WTC11 (cell line): ENCODE data around the gene CADM1. TPM values are rescaled to one million over a fixed set of nuclear protein-coding genes. Genes with fewer than 3 reads are reported as not detected.

ENCODE experiments used
- ATAC-seq: fragments of 200-7000 bp; cut with Tn5 transposase; 2 replicates; pipeline ENCODE4 v1.10.0; 2021; ENCODE audit warnings: mild to moderate bottlenecking, moderate library complexity
- CTCF ChIA-PET: fragments of 300-600 bp; sonication (Branson Sonifier 250); formaldehyde crosslinking; loops from one replicate; lab custom pipeline; 2021; ENCODE audit warnings: antibody characterized with exemption; lab: Charles Lee
- POLR2A ChIA-PET: fragments of 350-600 bp; sonication (Branson Sonifier 250); formaldehyde crosslinking; loops from one replicate; lab custom pipeline; 2021; ENCODE audit warnings: antibody characterized with exemption; lab: Charles Lee
- DNase-seq: peaks from one replicate; pipeline ENCODE4 v3.0.0; 2021; ENCODE audit warnings: low spot score
- H3K27ac Mint-ChIP-seq: 2 replicates; pipeline ENCODE4 v1.8.0; 2021; ENCODE audit warnings: mixed read lengths
- H3K27me3 Mint-ChIP-seq: 2 replicates; pipeline ENCODE4 v1.8.0; 2021; ENCODE audit warnings: low read depth, mild to moderate bottlenecking, moderate library complexity, mixed read lengths
- H3K36me3 Mint-ChIP-seq: 2 replicates; pipeline ENCODE4 v1.8.0; 2021; ENCODE audit warnings: mixed read lengths
- H3K4me1 Mint-ChIP-seq: 2 replicates; pipeline ENCODE4 v1.8.0; 2022; ENCODE audit warnings: mixed read lengths
- H3K4me3 Mint-ChIP-seq: 2 replicates; pipeline ENCODE4 v1.8.0; 2021; ENCODE audit warnings: mild to moderate bottlenecking, moderate library complexity, mixed read lengths
- H3K9me3 Mint-ChIP-seq: 2 replicates; pipeline ENCODE4 v1.8.0; 2021; ENCODE audit warnings: mixed read lengths
- ARID4B ChIP-seq: sonication (generic); formaldehyde crosslinking; IDR thresholded peaks from 2 replicates; pipeline ENCODE4 v1.8.0; 2023; ENCODE audit warnings: missing genetic modification reagents, mild to moderate bottlenecking, borderline replicate concordance
- ATF1 ChIP-seq: sonication (generic); formaldehyde crosslinking; IDR thresholded peaks from 2 replicates; pipeline ENCODE4 v1.8.1; 2023; ENCODE audit warnings: mild to moderate bottlenecking, moderate library complexity, missing genetic modification reagents
- EMX1 ChIP-seq: fragments of 250-450 bp; sonication (Bioruptor Pico); IDR thresholded peaks from 2 replicates; pipeline ENCODE4 v1.8.0; 2021; ENCODE audit warnings: mild to moderate bottlenecking
- FOXK1 ChIP-seq: sonication (generic); formaldehyde crosslinking; IDR thresholded peaks from 2 replicates; pipeline ENCODE4 v1.8.0; 2022; ENCODE audit warnings: mild to moderate bottlenecking, moderate library complexity, missing genetic modification reagents
- GABPB1 ChIP-seq: sonication (generic); formaldehyde crosslinking; IDR thresholded peaks from 2 replicates; pipeline ENCODE4 v1.8.1; 2023; ENCODE audit warnings: mild to moderate bottlenecking, missing genetic modification reagents
- JAZF1 ChIP-seq: fragments of 250-450 bp; sonication (Bioruptor Pico); IDR thresholded peaks from 2 replicates; pipeline ENCODE4 v1.9.0; 2021; ENCODE audit warnings: moderate library complexity, mild to moderate bottlenecking, inconsistent platforms
- NFE2L1 ChIP-seq: sonication (generic); formaldehyde crosslinking; IDR thresholded peaks from 2 replicates; pipeline ENCODE4 v1.8.1; 2023; ENCODE audit warnings: missing genetic modification reagents
- SOX15 ChIP-seq: fragments of 250-450 bp; sonication (Bioruptor Pico); IDR thresholded peaks from 2 replicates; pipeline ENCODE4 v1.9.0; 2021; ENCODE audit warnings: mild to moderate bottlenecking
- SP1 ChIP-seq: sonication (generic); formaldehyde crosslinking; conservative IDR thresholded peaks from 2 replicates; pipeline ENCODE4 v1.8.1; 2022; ENCODE audit warnings: missing genetic modification reagents
- STAT6 ChIP-seq: sonication (generic); formaldehyde crosslinking; conservative IDR thresholded peaks from 2 replicates; pipeline ENCODE4 v1.8.1; 2023; ENCODE audit warnings: mild to moderate bottlenecking, low read depth, missing genetic modification reagents, moderate library complexity
- ZBTB21 ChIP-seq: sonication (generic); formaldehyde crosslinking; IDR thresholded peaks from 2 replicates; pipeline ENCODE4 v1.8.1; 2023; ENCODE audit warnings: mild to moderate bottlenecking, missing genetic modification reagents, borderline replicate concordance
- ZNF121 ChIP-seq: sonication (generic); formaldehyde crosslinking; IDR thresholded peaks from 2 replicates; pipeline ENCODE4 v1.8.0; 2023; ENCODE audit warnings: missing genetic modification reagents
- ZNF219 ChIP-seq: sonication (generic); formaldehyde crosslinking; IDR thresholded peaks from 2 replicates; pipeline ENCODE4 v1.8.0; 2023; ENCODE audit warnings: missing genetic modification reagents, mild to moderate bottlenecking, borderline replicate concordance
- ZNF416 ChIP-seq: fragments of 250-450 bp; sonication (Bioruptor Pico); IDR thresholded peaks from 2 replicates; pipeline ENCODE4 v1.9.0; 2021; ENCODE audit warnings: mild to moderate bottlenecking, inconsistent platforms
- ZNF423 ChIP-seq: fragments of 250-450 bp; sonication (Bioruptor Pico); IDR thresholded peaks from 2 replicates; pipeline ENCODE4 v2.1.2; 2022; ENCODE audit warnings: mild to moderate bottlenecking, moderate library complexity
- total RNA-seq: library from RNA; stranded (reverse); gene quantifications from 3 replicates; pipeline ENCODE4 v1.2.3, GENCODE V29; 2021
- TF ChIP-seq, protein P1 (sequence below): sonication (generic); formaldehyde crosslinking; IDR thresholded peaks from 2 replicates; pipeline ENCODE4 v1.8.1; 2022; ENCODE audit warnings: low read depth, mild to moderate bottlenecking, moderate library complexity, missing genetic modification reagents, borderline replicate concordance
- TF ChIP-seq, protein P2 (sequence below): sonication (generic); formaldehyde crosslinking; IDR thresholded peaks from 2 replicates; pipeline ENCODE4 v1.8.0; 2022; ENCODE audit warnings: mild to moderate bottlenecking, missing genetic modification reagents
- TF ChIP-seq, protein P3 (sequence below): sonication (generic); formaldehyde crosslinking; IDR thresholded peaks from 2 replicates; pipeline ENCODE4 v1.8.1; 2022; ENCODE audit warnings: missing genetic modification reagents, borderline replicate concordance

The CADM1 gene
- total RNA-seq, 1 experiment from 2014 or later = 26.8 TPM

- POLR2A ChIA-PET = no interaction called here
These were observed 281.9 kb downstream of the CADM1 start for GRCh38 chr11:115222218-115222862.

DNA sequence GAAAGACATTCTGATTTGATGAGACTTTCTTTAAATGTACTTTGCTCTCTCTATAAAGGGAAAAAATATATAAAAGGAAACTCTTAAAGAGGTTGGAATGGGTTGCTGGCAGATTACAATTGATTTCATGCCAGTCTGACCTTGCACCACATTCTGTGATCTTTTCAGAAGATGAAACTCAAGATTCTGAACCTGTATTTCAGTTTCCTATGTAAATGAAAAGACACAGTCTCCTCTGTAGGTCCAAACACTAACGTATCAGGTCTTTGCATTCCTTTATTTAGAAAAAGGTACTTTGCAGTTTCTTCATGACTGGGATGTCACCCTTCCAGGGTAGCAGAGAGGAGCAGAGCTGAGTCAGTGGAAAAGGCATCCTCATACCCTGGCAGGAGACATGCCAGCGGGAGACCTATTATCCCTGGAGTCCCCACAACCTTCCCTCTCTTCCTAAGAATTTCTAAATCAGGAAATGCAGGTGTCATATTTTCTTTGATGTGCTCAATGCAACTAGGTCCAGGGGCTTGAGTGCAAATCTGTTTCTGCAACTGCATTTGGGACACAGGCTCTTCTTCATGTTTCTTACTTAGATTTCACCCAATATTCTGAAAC lies 282.6 kb downstream of the CADM1 start:
- DNase-seq (no peak), ATAC-seq (no peak)
- ChIA-PET CTCF (no interaction called here), POLR2A (no interaction called here)
- Mint-ChIP-seq H3K27ac (no peak overlapping the region), H3K4me1 (peaks cover 45% of the 10 kb centered on the region), H3K36me3 (no peaks in the 10 kb centered on the region), H3K4me3 (no peak overlapping the region), H3K9me3 (no peaks in the 10 kb centered on the region), H3K27me3 (no peaks in the 10 kb centered on the region)
- TF ChIP-seq JAZF1 (CRISPR knock-in tag) = no peak
- TF ChIP-seq STAT6 (CRISPR knock-in tag) = no peak
- TF ChIP-seq, protein P1, sequence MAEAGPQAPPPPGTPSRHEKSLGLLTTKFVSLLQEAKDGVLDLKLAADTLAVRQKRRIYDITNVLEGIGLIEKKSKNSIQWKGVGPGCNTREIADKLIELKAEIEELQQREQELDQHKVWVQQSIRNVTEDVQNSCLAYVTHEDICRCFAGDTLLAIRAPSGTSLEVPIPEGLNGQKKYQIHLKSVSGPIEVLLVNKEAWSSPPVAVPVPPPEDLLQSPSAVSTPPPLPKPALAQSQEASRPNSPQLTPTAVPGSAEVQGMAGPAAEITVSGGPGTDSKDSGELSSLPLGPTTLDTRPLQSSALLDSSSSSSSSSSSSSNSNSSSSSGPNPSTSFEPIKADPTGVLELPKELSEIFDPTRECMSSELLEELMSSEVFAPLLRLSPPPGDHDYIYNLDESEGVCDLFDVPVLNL (CRISPR knock-in tag) = no peak
- no peak for TF ChIP-seq ZNF423 (CRISPR knock-in tag)
- TF ChIP-seq GABPB1 (CRISPR knock-in tag) = no peak
- TF ChIP-seq, protein P2, sequence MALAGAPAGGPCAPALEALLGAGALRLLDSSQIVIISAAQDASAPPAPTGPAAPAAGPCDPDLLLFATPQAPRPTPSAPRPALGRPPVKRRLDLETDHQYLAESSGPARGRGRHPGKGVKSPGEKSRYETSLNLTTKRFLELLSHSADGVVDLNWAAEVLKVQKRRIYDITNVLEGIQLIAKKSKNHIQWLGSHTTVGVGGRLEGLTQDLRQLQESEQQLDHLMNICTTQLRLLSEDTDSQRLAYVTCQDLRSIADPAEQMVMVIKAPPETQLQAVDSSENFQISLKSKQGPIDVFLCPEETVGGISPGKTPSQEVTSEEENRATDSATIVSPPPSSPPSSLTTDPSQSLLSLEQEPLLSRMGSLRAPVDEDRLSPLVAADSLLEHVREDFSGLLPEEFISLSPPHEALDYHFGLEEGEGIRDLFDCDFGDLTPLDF = no peak
- no peak for TF ChIP-seq SOX15 (CRISPR knock-in tag)
- TF ChIP-seq EMX1 (CRISPR knock-in tag) = no peak
- no peak for TF ChIP-seq NFE2L1 (CRISPR knock-in tag)
- no peak for TF ChIP-seq ZBTB21 (CRISPR knock-in tag)
- no peak for TF ChIP-seq ATF1

More at GRCh38 chr11:115222218-115222862, 281.9 kb downstream of the CADM1 start:
- no peak for ATAC-seq
- DNase-seq = no peak
- CTCF ChIA-PET = no interaction called here
- TF ChIP-seq ZNF121 (CRISPR knock-in tag) (no peak), ATF1 (no peak), FOXK1 (no peak), ZNF219 (CRISPR knock-in tag) (no peak)
- Mint-ChIP-seq H3K4me1 (peaks cover 53% of the 10 kb centered on the region), H3K27ac (peak overlapping the region; percentile 29), H3K36me3 (no peaks in the 10 kb centered on the region), H3K27me3 (no peaks in the 10 kb centered on the region), H3K9me3 (no peaks in the 10 kb centered on the region), H3K4me3 (no peak overlapping the region)

DNA sequence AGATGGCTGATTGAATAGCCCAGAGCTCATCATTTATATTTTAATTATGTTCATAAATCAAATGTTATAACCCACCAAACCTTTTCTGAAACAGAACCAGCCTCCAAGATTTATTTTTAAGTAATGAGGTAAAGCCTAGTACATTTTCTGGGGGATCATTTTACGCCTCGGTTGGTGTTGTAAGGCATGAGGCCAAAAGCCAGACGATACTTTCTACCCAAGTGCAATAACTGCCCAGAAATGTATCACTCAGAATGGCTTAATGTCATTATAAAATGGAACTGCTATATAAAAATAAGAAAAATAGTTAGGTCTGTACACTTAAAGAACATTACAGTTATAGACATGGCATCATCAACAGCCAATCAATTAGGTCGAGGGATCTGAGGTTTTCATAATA lies 283.3 kb downstream of the CADM1 start:
- DNase-seq = no peak
- H3K27me3 Mint-ChIP-seq = no peaks in the 10 kb centered on the region
- H3K36me3 Mint-ChIP-seq = no peaks in the 10 kb centered on the region
- no peaks in the 10 kb centered on the region for H3K9me3 Mint-ChIP-seq
- peaks cover 43% of the 10 kb centered on the region for H3K4me1 Mint-ChIP-seq
- H3K4me3 Mint-ChIP-seq = no peak overlapping the region
- ATAC-seq = no peak
- CTCF ChIA-PET = no interaction called here
- POLR2A ChIA-PET = no interaction called here
- no peak overlapping the region for H3K27ac Mint-ChIP-seq
- TF ChIP-seq SP1 (CRISPR knock-in tag) (no peak), ZNF416 (CRISPR knock-in tag) (no peak), STAT6 (CRISPR knock-in tag) (no peak), ARID4B (CRISPR knock-in tag) (no peak)
- TF ChIP-seq, protein P3, sequence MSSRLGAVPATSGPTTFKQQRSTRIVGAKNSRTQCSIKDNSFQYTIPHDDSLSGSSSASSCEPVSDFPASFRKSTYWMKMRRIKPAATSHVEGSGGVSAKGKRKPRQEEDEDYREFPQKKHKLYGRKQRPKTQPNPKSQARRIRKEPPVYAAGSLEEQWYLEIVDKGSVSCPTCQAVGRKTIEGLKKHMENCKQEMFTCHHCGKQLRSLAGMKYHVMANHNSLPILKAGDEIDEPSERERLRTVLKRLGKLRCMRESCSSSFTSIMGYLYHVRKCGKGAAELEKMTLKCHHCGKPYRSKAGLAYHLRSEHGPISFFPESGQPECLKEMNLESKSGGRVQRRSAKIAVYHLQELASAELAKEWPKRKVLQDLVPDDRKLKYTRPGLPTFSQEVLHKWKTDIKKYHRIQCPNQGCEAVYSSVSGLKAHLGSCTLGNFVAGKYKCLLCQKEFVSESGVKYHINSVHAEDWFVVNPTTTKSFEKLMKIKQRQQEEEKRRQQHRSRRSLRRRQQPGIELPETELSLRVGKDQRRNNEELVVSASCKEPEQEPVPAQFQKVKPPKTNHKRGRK = no peak
